Activated CD8-positive, alpha-beta memory T cell treated with anti-CD3 and anti-CD28 coated beads, Interleukin-2, amount 50 U/mL, for 4 hours (primary cell): Measurements from ENCODE around the gene EGR1.

ENCODE experiments used
- DNase-seq: peaks from one replicate; pipeline ENCODE4 v3.0.0-alpha.2; 2020

EGR1 gene

DNA sequence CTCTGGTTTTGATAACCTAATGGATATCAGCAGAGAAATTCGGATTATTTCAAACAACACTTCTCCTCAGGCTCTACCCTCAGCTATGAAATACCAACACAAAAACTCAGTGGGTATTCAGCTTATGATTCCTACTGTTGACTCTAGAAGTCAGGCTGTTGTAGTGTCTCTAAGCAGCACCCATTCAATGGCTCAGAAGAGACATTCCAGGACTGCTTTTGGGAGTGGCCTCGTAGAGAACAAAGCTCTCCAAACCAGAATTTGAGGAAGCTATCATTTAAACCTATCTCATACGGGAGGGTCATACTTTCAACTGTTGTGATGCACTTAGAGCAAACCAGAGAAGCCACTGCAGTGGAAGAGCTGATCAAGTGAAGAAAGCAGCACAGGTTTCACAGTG is 43.7 kb downstream of the EGR1 start:
- no peak for DNase-seq

DNA sequence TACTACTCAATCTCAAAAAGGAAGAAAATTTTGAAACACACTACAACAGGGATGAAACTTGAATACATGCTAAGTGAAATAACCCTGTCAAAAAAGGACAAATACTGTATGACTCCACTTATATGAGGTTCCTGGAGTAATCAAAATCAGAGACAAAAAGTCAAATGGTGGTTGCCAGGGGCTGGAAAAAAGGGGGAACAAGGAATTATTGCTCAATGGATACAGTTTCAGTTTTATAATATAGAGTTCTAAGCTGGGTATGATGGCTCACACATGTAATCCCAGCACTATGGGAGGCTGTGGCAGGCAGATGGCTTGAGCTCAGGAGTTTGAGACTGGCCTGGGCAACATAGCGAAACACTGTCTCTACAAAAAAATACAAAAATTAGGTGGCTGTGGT is 48.7 kb downstream of the EGR1 start:
- DNase-seq, result no peak

DNA sequence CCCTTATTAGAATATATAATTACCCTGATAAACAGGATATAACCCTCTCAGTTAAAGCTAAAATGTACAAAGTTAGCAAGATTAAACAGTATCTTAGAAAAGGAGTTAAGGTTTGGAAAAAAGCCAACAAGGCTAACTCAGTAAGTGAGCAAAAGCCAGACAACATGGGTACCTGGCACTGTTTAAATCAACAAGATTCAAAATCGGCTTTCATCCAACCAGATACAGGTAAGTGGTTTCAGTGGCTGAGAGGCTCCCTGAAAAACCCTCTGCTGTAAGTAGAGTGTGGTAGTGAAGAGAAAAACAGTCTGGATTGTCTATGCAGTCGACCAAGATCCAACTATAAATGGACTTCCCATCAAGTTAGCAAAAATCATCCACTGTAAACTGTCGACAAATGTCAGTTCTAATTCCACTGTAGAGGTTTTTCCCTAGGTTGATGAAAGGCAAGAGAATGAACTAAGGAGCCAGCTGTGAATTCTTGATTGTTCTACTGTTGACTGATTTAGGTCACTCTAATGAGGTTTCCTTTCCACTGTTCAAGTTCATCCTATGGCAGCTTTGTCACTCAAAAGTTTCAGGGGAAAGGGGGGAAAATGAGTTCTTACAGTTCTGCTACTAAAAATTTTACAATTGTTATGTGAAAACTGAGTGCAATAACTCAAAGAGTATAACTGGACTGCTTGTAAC is 50.4 kb downstream of the EGR1 start:
- DNase-seq, result no peak

DNA sequence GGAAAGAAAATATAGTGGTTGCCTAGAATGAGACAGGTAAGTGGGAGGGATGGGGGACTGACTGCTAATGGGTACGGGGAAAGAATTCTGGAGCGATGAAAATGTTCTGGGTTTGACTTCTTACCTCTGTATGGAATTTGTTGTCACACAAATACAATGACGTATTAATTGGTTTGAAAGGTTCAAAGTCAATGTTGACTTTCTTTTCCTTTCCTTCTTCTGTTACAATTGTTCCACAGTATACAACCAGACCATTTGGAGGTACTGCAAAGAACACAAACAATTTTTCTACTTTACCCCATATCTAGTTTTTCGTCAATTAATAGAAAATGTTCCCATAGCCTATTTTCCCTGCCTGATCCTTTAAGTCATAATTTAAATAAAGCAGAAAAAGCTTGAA is 52.2 kb downstream of the EGR1 start:
- DNase-seq, result no peak
